Fibroblast of lung (primary cell): ENCODE data around the gene BLOC1S4. TPM values are rescaled to one million over a fixed set of nuclear protein-coding genes. Genes with fewer than 3 reads are reported as not detected.

Source experiments
- DNase-seq, 2 donors: peaks; one replicate each; pipeline versions ENCODE4 v3.0.0 to v3.0.0-alpha.2; 2010; ENCODE audit warnings: low read depth in 2 of 2
- H2AFZ ChIP-seq: 2 replicates; pipeline ENCODE4 v1.5.1; 2012; ENCODE audit warnings: low read length, control low read depth, inconsistent platforms
- H3K27ac ChIP-seq: 2 replicates; pipeline ENCODE4 v1.5.1; 2011; ENCODE audit warnings: low read length, control low read depth; ENCODE audit not compliant: insufficient read depth
- H3K27me3 ChIP-seq: 2 replicates; pipeline ENCODE4 v1.5.1; 2011; ENCODE audit warnings: mild to moderate bottlenecking, low read length; ENCODE audit not compliant: control insufficient read depth, insufficient read depth
- H3K36me3 ChIP-seq: 2 replicates; pipeline ENCODE4 v1.5.1; 2011; ENCODE audit warnings: low read length; ENCODE audit not compliant: control insufficient read depth, insufficient read depth
- H3K4me1 ChIP-seq: 2 replicates; pipeline ENCODE4 v1.5.1; 2011; ENCODE audit warnings: low read length; ENCODE audit not compliant: control insufficient read depth, insufficient read depth; ENCODE audit errors: extremely low read depth
- H3K4me2 ChIP-seq: 2 replicates; pipeline ENCODE4 v1.5.1; 2011; ENCODE audit warnings: low read length, control low read depth; ENCODE audit not compliant: insufficient read depth; ENCODE audit errors: extremely low read depth
- H3K4me3 ChIP-seq, 4 experiments: fragments of 200-600 bp in 1 of 4; sonication (generic) in 1 of 4; replicated peaks in 1 of 4; 2 replicates each; pipeline ENCODE4 v1.5.1; 2011 to 2016; ENCODE audit warnings: low read length in 4 of 4, low read depth in 3 of 4, mild to moderate bottlenecking in 3 of 4, control low read depth in 2 of 4, inconsistent platforms in 1 of 4, mixed read lengths in 1 of 4; ENCODE audit not compliant: insufficient read depth in 1 of 4; ENCODE audit errors: control extremely low read depth in 1 of 4
- H3K79me2 ChIP-seq: 2 replicates; pipeline ENCODE4 v1.5.1; 2012; ENCODE audit warnings: mild to moderate bottlenecking, low read length, inconsistent platforms; ENCODE audit not compliant: control insufficient read depth, insufficient read depth
- H3K9ac ChIP-seq: 2 replicates; pipeline ENCODE4 v1.5.1; 2011; ENCODE audit warnings: mild to moderate bottlenecking, low read length, control low read depth; ENCODE audit not compliant: insufficient read depth
- H3K9me3 ChIP-seq: 2 replicates; pipeline ENCODE4 v1.5.1; 2012; ENCODE audit warnings: low read depth, low read length; ENCODE audit not compliant: control insufficient read depth, insufficient read depth
- H4K20me1 ChIP-seq: 2 replicates; pipeline ENCODE4 v1.5.1; 2011; ENCODE audit warnings: low read length; ENCODE audit not compliant: control insufficient read depth, insufficient read depth; ENCODE audit errors: extremely low read depth
- EZH2 ChIP-seq: IDR thresholded peaks from 2 replicates; pipeline ENCODE4 v1.5.1; 2012; ENCODE audit warnings: low read length, control low read depth, mild to moderate bottlenecking; ENCODE audit errors: missing control alignments
- polyA plus RNA-seq, 2 donors: library from polyadenylated mRNA; depleted of rRNA in 1 of 2; stranded (reverse) in 1 of 2; unstranded in 1 of 2; fragments of >200 nt; gene quantifications; 2 replicates each; pipeline ENCODE4 v1.2.1, GENCODE V29; 2011 to 2012; ENCODE audit warnings: missing spikeins in 1 of 2
- total RNA-seq: library from RNA; depleted of rRNA; stranded (reverse); fragments of >200 nt; gene quantifications from 2 replicates; pipeline ENCODE4 v1.2.1, GENCODE V29; 2014
- TF ChIP-seq, protein P1 (sequence below), 2 donors: IDR thresholded peaks in 1 of 2; conservative IDR thresholded peaks in 1 of 2; 1 replicate in 1 of 2; 2 replicates in 1 of 2; pipeline ENCODE4 v1.5.1; 2011 to 2012; ENCODE audit warnings: low read length in 2 of 2, control low read depth in 1 of 2, inconsistent platforms in 1 of 2, low read depth in 1 of 2, mild to moderate bottlenecking in 1 of 2

BLOC1S4 gene
- total and polyA plus RNA-seq, 2 donors (not counting 1 experiment from before 2014, with no cell fraction given) = 12.2 to 13.5 TPM

DNA sequence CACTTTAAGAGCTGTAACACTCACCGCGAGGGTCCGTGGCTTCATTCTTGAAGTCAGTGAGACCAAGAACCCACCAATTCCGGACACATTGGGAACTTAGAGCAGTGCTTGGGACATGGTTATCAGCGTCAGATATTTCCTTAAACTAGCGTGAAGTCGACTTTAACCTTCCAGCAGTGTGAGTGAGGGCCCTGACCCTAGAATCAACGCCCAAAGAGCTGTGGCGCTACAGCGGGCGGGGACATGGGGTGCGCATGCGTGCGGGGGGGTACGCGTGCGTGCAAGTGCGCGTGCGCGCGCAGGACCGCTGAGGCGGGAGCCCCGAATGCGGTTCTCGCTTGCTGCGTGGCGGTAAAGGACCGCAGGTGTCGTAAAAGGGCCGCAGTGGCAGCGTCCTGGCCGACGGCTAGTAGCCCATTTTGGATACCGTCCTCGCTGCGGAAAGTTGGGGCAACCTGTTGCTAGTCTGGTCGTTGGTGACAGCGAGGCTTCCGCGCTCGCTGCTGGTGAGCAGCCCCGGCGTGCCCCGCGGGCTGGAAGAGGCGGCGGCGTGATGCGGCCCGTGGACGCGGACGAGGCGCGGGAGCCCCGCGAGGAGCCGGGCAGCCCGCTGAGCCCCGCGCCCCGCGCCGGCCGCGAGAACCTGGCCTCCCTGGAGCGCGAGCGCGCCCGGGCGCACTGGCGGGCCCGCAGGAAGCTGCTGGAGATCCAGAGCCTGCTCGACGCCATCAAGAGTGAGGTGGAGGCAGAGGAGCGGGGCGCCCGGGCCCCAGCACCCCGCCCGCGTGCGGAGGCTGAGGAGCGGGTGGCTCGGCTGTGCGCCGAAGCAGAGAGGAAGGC is 42.1 kb upstream of the BLOC1S4 start:
- Histone ChIP-seq H3K9ac (peak overlapping the region; percentile 51), H3K4me1 (peaks cover 3% of the 10 kb centered on the region), H2AFZ (peak overlapping the region; percentile 95), H4K20me1 (no peaks in the 10 kb centered on the region), H3K27me3 (no peaks in the 10 kb centered on the region), H3K27ac (peak overlapping the region; percentile 68), H3K36me3 (peaks cover 3% of the 10 kb centered on the region), H3K4me3 (peak overlapping the region; percentile 71 to 95 (median 88)), H3K9me3 (no peaks in the 10 kb centered on the region), H3K4me2 (peak overlapping the region; percentile 99), H3K79me2 (peaks cover 24% of the 10 kb centered on the region)
- TF ChIP-seq, protein P1, sequence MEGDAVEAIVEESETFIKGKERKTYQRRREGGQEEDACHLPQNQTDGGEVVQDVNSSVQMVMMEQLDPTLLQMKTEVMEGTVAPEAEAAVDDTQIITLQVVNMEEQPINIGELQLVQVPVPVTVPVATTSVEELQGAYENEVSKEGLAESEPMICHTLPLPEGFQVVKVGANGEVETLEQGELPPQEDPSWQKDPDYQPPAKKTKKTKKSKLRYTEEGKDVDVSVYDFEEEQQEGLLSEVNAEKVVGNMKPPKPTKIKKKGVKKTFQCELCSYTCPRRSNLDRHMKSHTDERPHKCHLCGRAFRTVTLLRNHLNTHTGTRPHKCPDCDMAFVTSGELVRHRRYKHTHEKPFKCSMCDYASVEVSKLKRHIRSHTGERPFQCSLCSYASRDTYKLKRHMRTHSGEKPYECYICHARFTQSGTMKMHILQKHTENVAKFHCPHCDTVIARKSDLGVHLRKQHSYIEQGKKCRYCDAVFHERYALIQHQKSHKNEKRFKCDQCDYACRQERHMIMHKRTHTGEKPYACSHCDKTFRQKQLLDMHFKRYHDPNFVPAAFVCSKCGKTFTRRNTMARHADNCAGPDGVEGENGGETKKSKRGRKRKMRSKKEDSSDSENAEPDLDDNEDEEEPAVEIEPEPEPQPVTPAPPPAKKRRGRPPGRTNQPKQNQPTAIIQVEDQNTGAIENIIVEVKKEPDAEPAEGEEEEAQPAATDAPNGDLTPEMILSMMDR (conservative IDR thresholded peaks at IDR 0.05 in 1 of 2, IDR thresholded peaks at IDR 0.05 in 1 of 2; ENCODE audit: low read depth in 1 of 2, low read length in 2 of 2) = no peak
- TF ChIP-seq EZH2 = no peak
- peak; percentile 97 to 98 for DNase-seq

DNA sequence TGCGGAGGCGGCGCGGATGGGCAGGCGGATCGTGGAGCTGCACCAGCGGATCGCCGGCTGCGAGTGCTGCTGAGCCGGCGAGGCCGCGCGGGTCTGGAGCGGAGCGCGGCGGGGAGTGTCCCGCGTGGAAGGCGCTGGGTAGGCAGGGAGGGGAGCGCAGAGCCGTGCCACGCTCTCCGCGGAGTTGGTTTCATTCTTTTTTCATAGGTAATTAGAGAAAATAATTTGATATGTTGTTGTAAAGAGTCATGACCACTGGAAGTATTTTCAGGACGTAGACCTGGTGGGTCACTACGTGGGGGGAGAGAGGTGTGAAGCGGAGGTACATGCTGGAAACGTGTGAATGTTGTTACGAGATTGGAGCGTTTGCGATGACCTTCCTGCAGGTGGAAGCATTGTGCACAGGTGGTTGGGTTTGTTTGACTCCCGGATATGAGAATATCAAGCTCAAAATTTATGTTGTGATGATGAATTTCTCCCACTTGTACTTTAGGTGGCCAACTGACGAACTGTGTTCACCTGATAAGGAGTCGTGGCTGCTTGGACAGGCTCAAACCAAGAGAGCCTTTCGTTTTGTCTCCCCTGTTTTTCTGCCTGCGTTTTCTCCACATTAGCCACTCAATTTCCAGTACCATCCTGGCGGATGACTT is 41.3 kb upstream of the BLOC1S4 start:
- Histone ChIP-seq H3K27me3 (no peaks in the 10 kb centered on the region), H3K27ac (peak overlapping the region; percentile 28), H3K79me2 (peaks cover 24% of the 10 kb centered on the region), H3K4me1 (peaks cover 3% of the 10 kb centered on the region), H3K9ac (peak overlapping the region; percentile 44), H3K4me2 (peak overlapping the region; percentile 99), H3K9me3 (no peaks in the 10 kb centered on the region), H2AFZ (peak overlapping the region; percentile 58), H3K36me3 (peaks cover 3% of the 10 kb centered on the region), H3K4me3 (peak overlapping the region; percentile 71 to 95 (median 88)), H4K20me1 (no peaks in the 10 kb centered on the region)
- DNase-seq = peak; percentile 34 to 40
- no peak for TF ChIP-seq EZH2
- TF ChIP-seq, protein P1 (conservative IDR thresholded peaks at IDR 0.05 in 1 of 2, IDR thresholded peaks at IDR 0.05 in 1 of 2; ENCODE audit: low read depth in 1 of 2, low read length in 2 of 2) = peak in 1 of 2 donors; percentile 39

DNA sequence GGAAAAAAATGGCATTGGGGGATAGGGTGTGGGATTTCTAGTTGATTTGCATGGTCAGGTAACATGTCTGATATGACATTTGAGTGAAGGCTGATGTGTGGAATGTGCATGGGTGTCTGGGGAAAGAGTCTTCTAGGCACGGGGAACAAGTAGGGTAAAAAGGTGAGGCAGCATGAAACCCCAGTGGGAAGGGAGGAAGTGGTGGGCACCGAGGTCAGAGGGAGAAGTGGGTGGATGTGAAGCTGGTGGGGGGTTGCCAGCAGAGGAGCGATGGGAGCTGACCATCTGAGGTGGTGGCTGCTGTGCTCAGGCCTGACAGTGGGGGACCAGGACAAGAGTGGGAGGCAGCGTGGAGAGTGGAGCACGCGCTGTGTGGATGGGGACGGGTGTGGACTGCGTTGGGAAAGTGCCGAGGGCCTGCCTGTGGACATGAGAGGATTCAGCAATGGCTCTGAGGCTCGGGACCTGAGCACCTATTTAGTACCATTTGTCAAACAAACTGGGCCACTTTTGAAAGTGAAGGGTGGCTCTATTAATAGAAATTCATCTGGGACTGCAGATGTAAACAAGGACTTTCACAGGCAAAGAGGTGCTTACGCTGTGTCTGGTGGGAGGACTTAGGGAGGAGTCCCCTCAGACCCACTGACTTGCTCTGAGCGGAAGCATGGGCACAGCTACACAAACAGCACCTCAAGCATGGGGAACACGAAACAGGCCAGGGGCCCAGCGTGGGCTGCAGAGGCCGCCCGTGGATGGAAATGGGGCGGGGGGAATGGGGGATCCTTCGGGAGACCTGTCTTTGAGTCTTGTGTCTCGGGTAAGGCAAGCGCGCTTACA is 39.0 kb upstream of the BLOC1S4 start:
- Histone ChIP-seq H3K9me3 (no peaks in the 10 kb centered on the region), H3K4me1 (peaks cover 3% of the 10 kb centered on the region), H3K4me3 (no peak overlapping the region), H3K27ac (no peak overlapping the region), H3K79me2 (peaks cover 24% of the 10 kb centered on the region), H3K4me2 (no peak overlapping the region), H3K27me3 (no peaks in the 10 kb centered on the region), H2AFZ (no peak overlapping the region), H3K36me3 (peaks cover 3% of the 10 kb centered on the region), H4K20me1 (no peaks in the 10 kb centered on the region), H3K9ac (no peak overlapping the region)
- no peak for DNase-seq
- TF ChIP-seq, protein P1 (conservative IDR thresholded peaks at IDR 0.05 in 1 of 2, IDR thresholded peaks at IDR 0.05 in 1 of 2; ENCODE audit: low read depth in 1 of 2, low read length in 2 of 2) = no peak
